PFSK-1 (cell line): ENCODE data around the gene RIMS4.

ENCODE experiments used
- FOXP2 ChIP-seq: optimal IDR thresholded peaks from 2 replicates; pipeline ENCODE3; 2011; ENCODE audit warnings: borderline replicate concordance, control low read depth, inconsistent platforms; ENCODE audit not compliant: insufficient read depth; ENCODE audit errors: extremely low read length, extremely low read depth
- POLR2AphosphoS5 ChIP-seq: IDR thresholded peaks from 2 replicates; pipeline ENCODE4 v1.6.1; 2012; ENCODE audit warnings: low read depth, mild to moderate bottlenecking, control low read depth, low read length, moderate library complexity
- REST ChIP-seq, 2 experiments: IDR thresholded peaks; 2 replicates each; pipeline versions ENCODE4 v1.6.1 to v1.8.0; 2011 to 2012; ENCODE audit warnings: low read depth in 2 of 2, low read length in 2 of 2, control low read depth in 1 of 2, inconsistent platforms in 1 of 2, mild to moderate bottlenecking in 1 of 2, moderate library complexity in 1 of 2; ENCODE audit not compliant: insufficient read depth in 1 of 2
- SIN3A ChIP-seq: IDR thresholded peaks from 2 replicates; pipeline ENCODE4 v1.6.1; 2012; ENCODE audit warnings: mild to moderate bottlenecking, low read length, moderate library complexity, borderline replicate concordance; ENCODE audit not compliant: insufficient read depth
- TAF1 ChIP-seq: IDR thresholded peaks from 2 replicates; pipeline ENCODE4 v1.6.1; 2012; ENCODE audit warnings: low read length, control low read depth, borderline replicate concordance; ENCODE audit not compliant: insufficient read depth

RIMS4 gene

GRCh38 chr20:44716309-44717106, 93.8 kb downstream of the RIMS4 start:
- TF ChIP-seq REST (IDR thresholded peaks at IDR 0.05; ENCODE audit: insufficient read depth in 1 of 2, low read depth in 2 of 2, low read length in 2 of 2) (no peak), FOXP2 (no peak), POLR2AphosphoS5 (no peak), SIN3A (no peak), TAF1 (no peak)

GRCh38 chr20:44715499-44716308, 94.6 kb downstream of the RIMS4 start:
- TF ChIP-seq TAF1 (no peak), FOXP2 (no peak), POLR2AphosphoS5 (no peak), SIN3A (no peak), REST (IDR thresholded peaks at IDR 0.05; ENCODE audit: insufficient read depth in 1 of 2, low read depth in 2 of 2, low read length in 2 of 2) (no peak)

- TF ChIP-seq SIN3A, result no peak
- no peak for TF ChIP-seq TAF1
- no peak for TF ChIP-seq REST (IDR thresholded peaks at IDR 0.05; ENCODE audit: insufficient read depth in 1 of 2, low read depth in 2 of 2, low read length in 2 of 2)
- no peak for TF ChIP-seq POLR2AphosphoS5
- TF ChIP-seq FOXP2, result no peak
Measured at GRCh38 chr20:44714701-44715498, 95.4 kb downstream of the RIMS4 start, which contains the start of gene CCN5. TSS of gene CCN5 (plus strand) at chr20:44715369. CDS start at chr20:44715391, 22 bp downstream.

GRCh38 chr20:44714102-44714700, 96.1 kb downstream of the RIMS4 start:
- TF ChIP-seq REST (IDR thresholded peaks at IDR 0.05; ENCODE audit: insufficient read depth in 1 of 2, low read depth in 2 of 2, low read length in 2 of 2) (no peak), TAF1 (no peak), FOXP2 (no peak), SIN3A (no peak)
